ENCODE measurements around the gene ISG15. TPM values are rescaled to one million over a fixed set of nuclear protein-coding genes. Genes with fewer than 3 reads are reported as not detected.

The ISG15 gene
- total RNA-seq, 2 experiments from 2014 or later, result 30.5 to 51.7 TPM

- Mint-ChIP-seq H3K9me3 (ENCODE audit: low read depth) (no peaks in the 10 kb centered on the region), H3K27me3 (peaks cover 7% of the 10 kb centered on the region), H3K4me1 (peaks cover 9% of the 10 kb centered on the region), H3K4me3 (no peak overlapping the region), H3K36me3 (ENCODE audit: low read depth) (peaks cover 2% of the 10 kb centered on the region), H3K27ac (no peak overlapping the region)
- intact Hi-C loops (cut with DNase I, micrococcal nuclease), result loop anchor here in 1 of 2 experiments (5.0 kb wide), 1 partner anchor 848 kb away; the partner anchor contains the start of gene GNB1
- DNase-seq, result no peak
- no peak for ATAC-seq
- ChIA-PET CTCF (no interaction called here), POLR2A (no interaction called here)
Measured at GRCh38 chr1:1043921-1044320, 30.6 kb downstream of the ISG15 start.

GRCh38 chr1:1044455-1045078 lies 31.3 kb downstream of the ISG15 start:
- H3K4me3 Mint-ChIP-seq, result no peak overlapping the region
- CTCF ChIA-PET, result no interaction called here
- ATAC-seq, result no peak

GRCh38 chr1:1045129-1045528 lies 31.8 kb downstream of the ISG15 start:
- no peaks in the 10 kb centered on the region for H3K27me3 Mint-ChIP-seq
- DNase-seq, result no peak
- ATAC-seq, result no peak
- ChIA-PET CTCF (no interaction called here), POLR2A (no interaction called here)
- intact Hi-C loops (cut with DNase I, micrococcal nuclease), result no loop called here
- H3K36me3 Mint-ChIP-seq (ENCODE audit: low read depth), result peaks cover 2% of the 10 kb centered on the region
- H3K4me3 Mint-ChIP-seq, result no peak overlapping the region
- H3K4me1 Mint-ChIP-seq, result no peaks in the 10 kb centered on the region
- H3K9me3 Mint-ChIP-seq (ENCODE audit: low read depth), result no peaks in the 10 kb centered on the region
- H3K27ac Mint-ChIP-seq, result no peak overlapping the region

More at GRCh38 chr1:1044455-1045078, 31.3 kb downstream of the ISG15 start:
- POLR2A ChIA-PET, result no interaction called here
- DNase-seq, result no peak
- Mint-ChIP-seq H3K27me3 (peaks cover 2% of the 10 kb centered on the region), H3K9me3 (ENCODE audit: low read depth) (no peaks in the 10 kb centered on the region), H3K36me3 (ENCODE audit: low read depth) (peaks cover 2% of the 10 kb centered on the region), H3K27ac (no peak overlapping the region), H3K4me1 (peaks cover 3% of the 10 kb centered on the region)
- intact Hi-C loops (cut with DNase I, micrococcal nuclease), result loop anchor here in 1 of 2 experiments (5.0 kb wide), 1 partner anchor 848 kb away; the partner anchor contains the start of gene GNB1

GRCh38 chr1:1046243-1046642 lies 32.9 kb downstream of the ISG15 start:
- Mint-ChIP-seq H3K4me1 (no peaks in the 10 kb centered on the region), H3K4me3 (no peak overlapping the region), H3K27me3 (no peaks in the 10 kb centered on the region), H3K27ac (no peak overlapping the region), H3K9me3 (ENCODE audit: low read depth) (no peaks in the 10 kb centered on the region), H3K36me3 (ENCODE audit: low read depth) (peaks cover 2% of the 10 kb centered on the region)
- POLR2A ChIA-PET, result no interaction called here
- no peak for DNase-seq
- intact Hi-C loops (cut with DNase I, micrococcal nuclease), result no loop called here
- ATAC-seq, result no peak
- CTCF ChIA-PET, result no interaction called here

- H3K27me3 Mint-ChIP-seq, result no peaks in the 10 kb centered on the region
- no peak overlapping the region for H3K4me3 Mint-ChIP-seq
- no peaks in the 10 kb centered on the region for H3K9me3 Mint-ChIP-seq (ENCODE audit: low read depth)
- DNase-seq (no peak), ATAC-seq (no peak)
- H3K4me1 Mint-ChIP-seq, result no peaks in the 10 kb centered on the region
- no peak overlapping the region for H3K27ac Mint-ChIP-seq
- ChIA-PET CTCF (no interaction called here), POLR2A (no interaction called here)
- intact Hi-C loops (cut with DNase I, micrococcal nuclease), result no loop called here
- peaks cover 2% of the 10 kb centered on the region for H3K36me3 Mint-ChIP-seq (ENCODE audit: low read depth)
Measured at GRCh38 chr1:1046767-1047166, 33.5 kb downstream of the ISG15 start.

GRCh38 chr1:1047407-1047806 lies 34.1 kb downstream of the ISG15 start:
- no peaks in the 10 kb centered on the region for H3K9me3 Mint-ChIP-seq (ENCODE audit: low read depth)
- H3K4me1 Mint-ChIP-seq, result no peaks in the 10 kb centered on the region
- DNase-seq (no peak), ATAC-seq (no peak)
- intact Hi-C loops (cut with DNase I, micrococcal nuclease), result no loop called here
- POLR2A ChIA-PET, result no interaction called here
- no peak overlapping the region for H3K27ac Mint-ChIP-seq
- H3K4me3 Mint-ChIP-seq, result no peak overlapping the region
- H3K36me3 Mint-ChIP-seq (ENCODE audit: low read depth), result peaks cover 2% of the 10 kb centered on the region
- no peaks in the 10 kb centered on the region for H3K27me3 Mint-ChIP-seq
- CTCF ChIA-PET, result no interaction called here

- H3K36me3 Mint-ChIP-seq (ENCODE audit: low read depth), result peaks cover 2% of the 10 kb centered on the region
- intact Hi-C loops (cut with DNase I, micrococcal nuclease), result no loop called here
- no peaks in the 10 kb centered on the region for H3K9me3 Mint-ChIP-seq (ENCODE audit: low read depth)
- H3K4me3 Mint-ChIP-seq, result no peak overlapping the region
- DNase-seq (no peak), ATAC-seq (no peak)
- no peaks in the 10 kb centered on the region for H3K27me3 Mint-ChIP-seq
- H3K27ac Mint-ChIP-seq, result no peak overlapping the region
- CTCF ChIA-PET, result no interaction called here
- POLR2A ChIA-PET, result no interaction called here
- no peaks in the 10 kb centered on the region for H3K4me1 Mint-ChIP-seq
Measured at GRCh38 chr1:1047963-1048362, 34.7 kb downstream of the ISG15 start.

GRCh38 chr1:1048765-1049164 lies 35.5 kb downstream of the ISG15 start:
- ChIA-PET POLR2A (no interaction called here), CTCF (no interaction called here)
- no peak for ATAC-seq
- Mint-ChIP-seq H3K36me3 (ENCODE audit: low read depth) (peaks cover 2% of the 10 kb centered on the region), H3K9me3 (ENCODE audit: low read depth) (no peaks in the 10 kb centered on the region), H3K27me3 (no peaks in the 10 kb centered on the region), H3K4me3 (no peak overlapping the region), H3K27ac (no peak overlapping the region), H3K4me1 (no peaks in the 10 kb centered on the region)
- DNase-seq, result no peak
- intact Hi-C loops (cut with DNase I, micrococcal nuclease), result no loop called here

GRCh38 chr1:1049318-1050165 lies 36.2 kb downstream of the ISG15 start:
- ChIA-PET POLR2A (no interaction called here), CTCF (interaction anchor here (0.7 kb wide), 1 partner anchor 352 kb away, joined by 3 read pairs; no protein-coding TSS in a partner anchor)
- no peaks in the 10 kb centered on the region for H3K4me1 Mint-ChIP-seq
- ATAC-seq (no peak), DNase-seq (no peak)
- H3K27me3 Mint-ChIP-seq, result no peaks in the 10 kb centered on the region
- no peak overlapping the region for H3K27ac Mint-ChIP-seq
- intact Hi-C loops (cut with DNase I, micrococcal nuclease), result no loop called here
- no peaks in the 10 kb centered on the region for H3K9me3 Mint-ChIP-seq (ENCODE audit: low read depth)
- H3K36me3 Mint-ChIP-seq (ENCODE audit: low read depth), result peaks cover 2% of the 10 kb centered on the region
- no peak overlapping the region for H3K4me3 Mint-ChIP-seq

GRCh38 chr1:1050577-1051052 lies 37.3 kb downstream of the ISG15 start:
- DNase-seq (no peak), ATAC-seq (no peak)
- Mint-ChIP-seq H3K27ac (no peak overlapping the region), H3K4me3 (no peak overlapping the region), H3K4me1 (no peaks in the 10 kb centered on the region), H3K9me3 (ENCODE audit: low read depth) (no peaks in the 10 kb centered on the region), H3K36me3 (ENCODE audit: low read depth) (no peaks in the 10 kb centered on the region), H3K27me3 (no peaks in the 10 kb centered on the region)
- ChIA-PET CTCF (no interaction called here), POLR2A (no interaction called here)
- intact Hi-C loops (cut with DNase I, micrococcal nuclease), result no loop called here

GRCh38 chr1:1051127-1051810 lies 38.0 kb downstream of the ISG15 start:
- H3K4me3 Mint-ChIP-seq, result no peak overlapping the region
- no peaks in the 10 kb centered on the region for H3K9me3 Mint-ChIP-seq (ENCODE audit: low read depth)
- DNase-seq (no peak), ATAC-seq (no peak)
- H3K36me3 Mint-ChIP-seq (ENCODE audit: low read depth), result no peaks in the 10 kb centered on the region
- ChIA-PET POLR2A (no interaction called here), CTCF (no interaction called here)
- H3K27ac Mint-ChIP-seq, result no peak overlapping the region
- no peaks in the 10 kb centered on the region for H3K4me1 Mint-ChIP-seq
- intact Hi-C loops (cut with DNase I, micrococcal nuclease), result no loop called here
- no peaks in the 10 kb centered on the region for H3K27me3 Mint-ChIP-seq

Measured in activated CD4-positive, alpha-beta T cell treated with anti-CD3 and anti-CD28 coated beads for 36 hours (primary cell).